ENCODE results near the gene MATR3.

- TF ChIP-seq CTCF (IDR thresholded peaks at IDR 0.05): no peak
- TF ChIP-seq POLR2A (IDR thresholded peaks at IDR 0.05): no peak
- no peak for TF ChIP-seq EP300 (IDR thresholded peaks at IDR 0.05)
Observed at GRCh38 chr5:139363937-139364336, 70.4 kb downstream of the MATR3 start.
